GM18508 (cell line): Measurements from ENCODE around the gene MYCBP2.

ENCODE experiments used
- ATAC-seq: cut with Tn5 transposase; IDR thresholded peaks from one replicate; pipeline ENCODE4 v1.9.1; 2021; ENCODE audit warnings: moderate number of reproducible peaks; ENCODE audit not compliant: insufficient read depth, unreplicated experiment

MYCBP2 gene

GRCh38 chr13:77136902-77137420, 189.9 kb downstream of the MYCBP2 start:
- ATAC-seq, result no peak

GRCh38 chr13:77124423-77124822, 202.5 kb downstream of the MYCBP2 start:
- ATAC-seq, result no peak

DNA sequence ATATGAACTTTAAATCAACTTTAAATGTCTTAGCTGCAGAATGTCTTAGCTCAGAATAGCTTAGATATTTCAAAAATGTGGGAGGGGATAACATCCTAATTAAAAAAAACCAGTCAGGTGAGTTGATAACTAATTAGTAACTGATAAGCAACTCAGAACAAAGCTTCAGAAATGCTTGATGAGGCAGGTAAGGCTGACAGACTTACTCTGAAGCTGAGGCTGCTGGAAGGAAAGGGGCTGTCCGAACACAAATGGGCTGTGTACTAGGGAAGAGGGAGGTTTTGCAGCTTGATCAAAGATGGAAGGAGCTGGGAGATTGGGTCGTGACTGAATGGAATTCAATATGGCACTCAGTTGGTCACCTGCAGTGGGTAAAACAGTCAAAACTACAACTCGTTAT, 208.8 kb downstream of the MYCBP2 start:
- ATAC-seq, result no peak

GRCh38 chr13:77114271-77114670, 212.6 kb downstream of the MYCBP2 start:
- ATAC-seq, result no peak

DNA sequence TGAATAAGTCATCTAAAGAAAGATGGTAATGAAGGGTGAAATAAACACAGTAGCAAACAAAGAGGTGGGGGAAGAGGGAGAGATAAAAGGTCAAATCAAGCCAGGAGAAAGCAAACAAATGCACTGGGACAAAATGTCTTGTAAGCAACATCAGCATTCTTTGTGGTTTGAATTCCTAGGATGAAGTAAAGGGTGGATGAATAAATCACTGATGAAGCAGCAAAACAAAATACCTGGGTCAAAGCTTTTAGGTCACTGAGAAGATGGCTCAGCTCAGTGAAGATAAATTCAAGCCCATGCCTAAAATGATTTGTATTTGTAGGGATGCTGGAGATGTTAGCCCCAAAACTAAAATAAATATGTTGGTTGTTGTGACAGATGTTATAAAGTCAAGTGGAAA, 213.4 kb downstream of the MYCBP2 start:
- ATAC-seq, result no peak

GRCh38 chr13:77105051-77105450, 221.8 kb downstream of the MYCBP2 start:
- ATAC-seq, result no peak

GRCh38 chr13:77099415-77099814, 227.5 kb downstream of the MYCBP2 start:
- ATAC-seq, result no peak

- ATAC-seq, result no peak
Measured at GRCh38 chr13:77095288-77095687, 231.6 kb downstream of the MYCBP2 start.

- no peak for ATAC-seq
Measured at GRCh38 chr13:77094773-77095172, 232.1 kb downstream of the MYCBP2 start.

GRCh38 chr13:77093735-77094134, 233.2 kb downstream of the MYCBP2 start:
- ATAC-seq, result no peak

DNA sequence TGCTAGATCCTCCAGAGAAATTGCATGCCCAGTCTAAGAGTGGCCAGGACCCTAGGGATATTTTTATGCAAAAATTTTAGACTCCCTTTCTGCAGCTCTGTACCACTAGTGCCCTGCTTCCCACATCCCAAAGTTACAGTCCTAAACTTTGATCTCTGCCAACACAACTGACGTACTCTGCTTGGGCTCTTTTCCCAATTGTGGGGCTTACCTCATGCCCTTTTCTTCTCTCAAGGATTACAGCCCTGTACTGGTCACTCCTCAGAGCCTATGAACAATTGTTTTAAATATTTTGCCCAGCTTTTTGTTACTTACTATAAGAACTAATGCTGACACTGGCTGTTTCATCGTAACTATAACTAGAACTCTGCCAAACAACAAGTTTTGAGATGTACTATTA, 242.1 kb downstream of the MYCBP2 start:
- ATAC-seq, result no peak

DNA sequence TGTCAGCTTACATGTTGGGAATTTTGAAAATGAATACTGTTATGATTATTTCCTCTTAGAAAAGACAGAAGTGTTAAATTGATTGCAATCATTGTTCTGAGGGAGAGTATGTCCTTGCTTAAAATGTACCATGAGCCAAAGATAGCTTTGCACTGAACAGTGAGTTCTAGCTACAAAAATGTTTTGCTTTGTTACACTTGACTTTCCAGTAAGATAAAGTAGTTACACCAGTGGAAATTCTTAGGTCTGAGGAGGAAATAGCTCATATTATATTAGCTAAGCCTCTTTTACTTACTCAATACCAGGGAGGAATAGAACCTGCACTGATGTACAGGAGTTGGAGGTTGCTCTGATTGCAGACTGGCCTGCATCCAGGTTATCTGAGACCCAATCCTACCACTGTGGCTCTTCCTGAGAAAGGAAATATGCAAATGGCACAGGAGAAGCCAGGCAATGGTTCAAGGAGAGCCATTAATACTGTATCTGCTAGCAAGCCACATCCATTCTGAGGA, 246.9 kb downstream of the MYCBP2 start:
- no peak for ATAC-seq

- no peak for ATAC-seq
Measured at GRCh38 chr13:77067519-77067918, 259.4 kb downstream of the MYCBP2 start.

DNA sequence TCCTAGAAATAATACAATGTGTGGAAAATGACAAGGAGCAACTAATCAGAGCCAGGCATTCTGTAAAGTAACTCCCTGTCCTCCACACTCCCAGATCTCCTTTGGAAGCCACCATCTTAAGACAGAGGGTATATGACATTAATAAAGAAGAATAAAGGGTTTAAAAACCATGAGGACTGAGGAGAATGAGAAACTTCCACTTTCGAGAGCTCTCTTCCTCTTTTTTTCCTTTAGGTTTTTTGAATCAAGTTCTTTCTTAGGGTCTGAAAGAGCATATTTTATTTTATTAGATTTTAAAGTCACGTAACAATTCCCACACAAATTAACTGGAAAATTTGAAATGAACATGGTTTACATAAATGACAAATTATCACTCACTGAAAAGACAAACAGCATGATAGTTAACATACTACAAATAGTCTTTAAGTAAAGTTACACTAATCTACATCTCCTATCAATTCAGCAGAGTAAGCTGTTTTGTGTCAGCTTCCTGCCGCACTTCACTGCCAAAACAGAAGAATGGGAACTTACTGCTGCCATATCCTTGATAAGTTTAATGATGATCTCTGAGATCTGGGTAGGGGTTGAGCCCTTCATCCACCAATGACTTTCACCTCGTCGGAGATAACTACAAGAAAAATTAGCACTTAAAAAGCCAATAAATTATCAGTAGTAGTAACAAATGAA, 261.3 kb downstream of the MYCBP2 start:
- ATAC-seq, result no peak

DNA sequence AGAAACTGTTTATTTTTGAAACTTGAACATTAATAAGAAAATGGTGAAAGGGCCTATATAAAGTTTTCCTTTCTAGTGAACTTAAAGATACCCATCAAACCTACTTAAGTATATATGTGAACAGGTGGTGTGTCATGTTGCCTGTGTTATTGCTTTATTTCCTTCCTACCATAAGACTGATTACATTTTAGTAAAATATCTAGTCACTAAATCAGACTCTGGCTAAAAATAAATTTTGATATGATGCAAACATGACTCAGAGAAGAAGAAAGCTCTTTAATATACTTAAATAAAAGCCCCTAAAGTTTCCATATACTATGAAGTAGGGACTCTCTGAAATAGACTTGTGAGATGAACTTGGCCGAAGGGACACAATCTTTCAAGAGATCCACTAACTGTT, 264.8 kb downstream of the MYCBP2 start:
- no peak for ATAC-seq

- ATAC-seq, result no peak
Measured at GRCh38 chr13:77061362-77061761, 265.5 kb downstream of the MYCBP2 start.

DNA sequence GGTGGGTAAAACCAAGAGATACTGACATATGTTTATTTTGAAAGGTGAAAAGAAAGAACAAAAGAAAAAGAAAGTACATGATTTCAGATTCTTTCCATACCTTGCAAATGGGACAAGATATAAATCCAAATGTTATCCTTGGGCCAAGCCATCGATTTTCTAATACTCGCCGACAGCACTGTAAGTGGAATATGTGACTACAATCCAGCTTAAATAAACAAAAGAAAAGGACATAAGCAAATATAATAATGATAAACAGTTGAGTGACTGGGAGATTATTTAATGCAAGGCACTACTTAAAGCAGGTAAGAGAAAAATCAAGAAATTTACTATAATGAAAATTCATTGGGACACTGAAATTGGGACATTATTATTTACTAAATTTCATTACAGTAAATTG, 270.0 kb downstream of the MYCBP2 start:
- ATAC-seq, result no peak

GRCh38 chr13:77056382-77056781, 270.5 kb downstream of the MYCBP2 start:
- ATAC-seq, result no peak

DNA sequence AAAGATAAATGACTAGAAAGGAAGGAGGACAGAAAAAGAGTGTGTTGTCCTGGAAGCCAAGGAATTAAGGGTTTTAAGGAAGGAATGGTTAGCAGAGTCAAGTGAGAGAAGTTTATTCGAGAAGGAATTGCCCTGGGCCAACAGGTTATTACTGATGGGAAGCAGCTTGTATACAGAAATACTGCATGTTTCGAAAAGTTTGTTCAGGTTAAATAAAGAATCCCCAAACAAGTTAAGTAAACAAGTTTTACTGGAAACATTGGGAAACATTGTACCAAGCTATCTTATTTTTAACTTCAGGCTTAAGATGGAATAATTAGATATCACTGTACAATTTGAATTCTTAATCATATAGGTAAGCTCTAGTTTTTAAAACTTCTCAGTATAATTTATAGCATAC, 271.7 kb downstream of the MYCBP2 start:
- no peak for ATAC-seq

- ATAC-seq, result no peak
Measured at GRCh38 chr13:77053192-77053591, 273.7 kb downstream of the MYCBP2 start.

DNA sequence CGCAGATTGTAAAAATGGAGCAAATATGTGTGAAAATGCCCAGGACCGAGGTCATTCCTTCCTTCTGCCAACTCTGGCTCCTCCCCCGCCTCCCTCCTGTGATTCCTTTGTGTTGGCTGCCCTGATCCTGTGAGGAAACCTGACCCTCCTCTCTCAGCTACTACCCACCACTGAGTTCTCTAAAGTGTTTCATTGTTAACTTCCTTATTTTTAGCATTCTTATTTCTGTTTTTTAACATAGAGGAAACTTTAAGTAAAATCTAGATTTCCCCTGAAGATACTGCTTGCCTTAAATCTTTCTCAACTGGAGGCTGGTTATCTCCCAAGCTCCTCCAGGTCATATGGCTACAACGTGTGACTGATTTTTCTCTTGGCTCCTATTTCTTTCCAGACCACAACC, 278.2 kb downstream of the MYCBP2 start:
- ATAC-seq, result no peak

- ATAC-seq, result no peak
Measured at GRCh38 chr13:77047649-77048343, 279.1 kb downstream of the MYCBP2 start.
